ENCODE measurements around the gene MAN2B2. TPM values are rescaled to one million over a fixed set of nuclear protein-coding genes. Genes with fewer than 3 reads are reported as not detected.

The MAN2B2 gene
- total RNA-seq, 2 donors from 2014 or later, result 22.4 to 28.3 TPM

GRCh38 chr4:6560416-6561172 is 14.4 kb upstream of the MAN2B2 start:
- TF ChIP-seq POLR2A (IDR thresholded peaks at IDR 0.05), result no peak
- TF ChIP-seq CTCF (IDR thresholded peaks at IDR 0.05), result no peak
- DNase-seq (no peak), ATAC-seq (no peak)
- Histone ChIP-seq H3K27me3 (peaks cover 0 to 10% of the 10 kb centered on the region in 2 donors), H3K36me3 (replicated peaks in 1 of 2; ENCODE audit: insufficient read depth in 1 of 2, low read depth in 2 of 2) (no peaks in the 10 kb centered on the region), H3K9me3 (no peaks in the 10 kb centered on the region), H3K4me3 (no peak overlapping the region), H3K27ac (no peak overlapping the region), H3K4me1 (peaks cover 14% of the 10 kb centered on the region)
- intact Hi-C loops (cut with DNase I), result no loop called here
- 61 to 62% methylated on average over 10 of the region's 10 CpGs for WGBS, 2 donors

GRCh38 chr4:6561173-6561516 is 13.8 kb upstream of the MAN2B2 start:
- no peaks in the 10 kb centered on the region for H3K36me3 ChIP-seq (replicated peaks in 1 of 2; ENCODE audit: insufficient read depth in 1 of 2, low read depth in 2 of 2)
- 20 to 27% methylated on average over 4 to 6 of the region's 6 CpGs for WGBS, 2 donors
- no peak for ATAC-seq
- no peak for DNase-seq
- H3K27me3 ChIP-seq, result peaks cover 0 to 10% of the 10 kb centered on the region in 2 donors
- H3K4me3 ChIP-seq, result no peak overlapping the region
- no peaks in the 10 kb centered on the region for H3K9me3 ChIP-seq
- intact Hi-C loops (cut with DNase I), result no loop called here
- no peak overlapping the region for H3K27ac ChIP-seq
- TF ChIP-seq POLR2A (IDR thresholded peaks at IDR 0.05) (no peak), CTCF (IDR thresholded peaks at IDR 0.05) (no peak)
- H3K4me1 ChIP-seq, result peaks cover 14% of the 10 kb centered on the region

- TF ChIP-seq CTCF (IDR thresholded peaks at IDR 0.05), result no peak
- H3K36me3 ChIP-seq (replicated peaks in 1 of 2; ENCODE audit: insufficient read depth in 1 of 2, low read depth in 2 of 2), result no peaks in the 10 kb centered on the region
- peaks cover 0 to 10% of the 10 kb centered on the region in 2 donors for H3K27me3 ChIP-seq
- intact Hi-C loops (cut with DNase I), result no loop called here
- peaks cover 14% of the 10 kb centered on the region for H3K4me1 ChIP-seq
- WGBS, 2 donors, result 45 to 51% methylated on average over 16 of the region's 16 CpGs
- no peak for ATAC-seq
- no peak overlapping the region for H3K27ac ChIP-seq
- no peaks in the 10 kb centered on the region for H3K9me3 ChIP-seq
- no peak overlapping the region for H3K4me3 ChIP-seq
- DNase-seq, result no peak
Measured at GRCh38 chr4:6561706-6562371, 13.2 kb upstream of the MAN2B2 start.

- TF ChIP-seq CTCF (IDR thresholded peaks at IDR 0.05) (no peak), POLR2A (IDR thresholded peaks at IDR 0.05) (no peak)
- intact Hi-C loops (cut with DNase I), result no loop called here
- H3K36me3 ChIP-seq (replicated peaks in 1 of 2; ENCODE audit: insufficient read depth in 1 of 2, low read depth in 2 of 2), result no peaks in the 10 kb centered on the region
- peak; percentile 45 for ATAC-seq
- 2 to 3% methylated on average over 16 to 92 of the region's 127 CpGs for WGBS, 2 donors
- peaks cover 14% of the 10 kb centered on the region for H3K4me1 ChIP-seq
- H3K4me3 ChIP-seq, result no peak overlapping the region
- peaks cover 0 to 10% of the 10 kb centered on the region in 2 donors for H3K27me3 ChIP-seq
- peak in 1 of 4 donors; percentile 32 for DNase-seq
- no peaks in the 10 kb centered on the region for H3K9me3 ChIP-seq
- H3K27ac ChIP-seq, result no peak overlapping the region
Measured at GRCh38 chr4:6562931-6563901, 11.8 kb upstream of the MAN2B2 start.
